ENCODE data around the gene NFX1.

DNA sequence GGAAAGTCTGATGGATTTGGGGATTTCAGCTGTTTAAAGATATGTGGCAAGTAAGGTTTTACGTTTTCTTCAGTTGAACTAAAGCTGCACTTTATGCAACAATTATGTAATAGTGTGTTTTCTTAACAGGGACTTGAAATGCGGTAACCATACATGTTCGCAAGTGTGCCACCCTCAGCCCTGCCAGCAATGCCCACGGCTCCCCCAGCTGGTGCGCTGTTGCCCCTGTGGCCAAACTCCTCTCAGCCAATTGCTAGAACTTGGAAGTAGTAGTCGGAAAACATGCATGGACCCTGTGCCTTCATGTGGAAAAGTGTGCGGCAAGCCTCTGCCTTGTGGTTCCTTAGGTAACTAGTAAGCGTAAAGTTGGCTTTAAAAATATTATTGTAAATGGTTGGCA lies 28.5 kb downstream of the NFX1 start:
- TF ChIP-seq CTCF (IDR thresholded peaks at IDR 0.05): no peak
- no peak for TF ChIP-seq POLR2A (IDR thresholded peaks at IDR 0.05)

Data from testis (tissue), 2 donors.